GM12872 (cell line): ENCODE results near the gene CSRP1.

Source experiments
- CTCF ChIP-seq: IDR thresholded peaks from 3 replicates; pipeline ENCODE4 v1.5.1; 2011; ENCODE audit warnings: low read depth, mild to moderate bottlenecking, low read length, moderate library complexity; ENCODE audit not compliant: insufficient read depth

The CSRP1 gene

DNA sequence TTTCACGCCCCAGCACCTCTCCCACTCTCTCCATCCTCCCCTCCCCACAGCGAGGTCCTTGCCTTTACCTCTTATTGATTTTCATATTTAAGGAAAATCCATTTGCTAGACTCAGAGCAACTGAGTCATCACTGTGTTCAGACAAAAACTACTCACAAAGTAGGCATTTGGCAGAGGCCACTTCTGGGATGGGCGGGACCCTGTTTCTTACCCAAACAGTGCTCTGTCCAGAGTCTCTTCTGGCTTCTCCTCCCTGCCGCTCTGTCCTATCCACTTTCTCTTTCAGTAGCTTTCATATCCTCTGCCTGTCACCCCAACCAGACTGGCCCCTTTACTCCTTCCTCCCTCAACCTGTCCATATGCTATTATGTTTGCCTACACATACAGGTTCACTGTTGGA lies 29.6 kb upstream of the CSRP1 start:
- no peak for TF ChIP-seq CTCF

DNA sequence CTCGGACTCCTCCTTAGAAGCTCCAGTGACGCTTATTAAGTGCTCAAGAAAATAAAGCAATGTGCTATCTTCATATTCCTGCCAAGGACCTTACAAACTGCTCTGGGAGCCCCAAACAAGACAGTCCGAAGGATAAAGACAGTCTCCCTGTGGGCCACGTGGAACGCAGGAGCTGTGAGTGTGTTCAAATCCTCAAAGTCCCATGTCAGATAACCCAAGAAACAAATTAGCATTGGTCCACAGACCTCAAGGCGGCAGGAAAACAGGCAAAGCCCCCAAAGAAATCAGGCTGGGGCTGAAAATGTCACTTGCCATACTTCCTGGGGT lies 29.0 kb upstream of the CSRP1 start:
- TF ChIP-seq CTCF: no peak

DNA sequence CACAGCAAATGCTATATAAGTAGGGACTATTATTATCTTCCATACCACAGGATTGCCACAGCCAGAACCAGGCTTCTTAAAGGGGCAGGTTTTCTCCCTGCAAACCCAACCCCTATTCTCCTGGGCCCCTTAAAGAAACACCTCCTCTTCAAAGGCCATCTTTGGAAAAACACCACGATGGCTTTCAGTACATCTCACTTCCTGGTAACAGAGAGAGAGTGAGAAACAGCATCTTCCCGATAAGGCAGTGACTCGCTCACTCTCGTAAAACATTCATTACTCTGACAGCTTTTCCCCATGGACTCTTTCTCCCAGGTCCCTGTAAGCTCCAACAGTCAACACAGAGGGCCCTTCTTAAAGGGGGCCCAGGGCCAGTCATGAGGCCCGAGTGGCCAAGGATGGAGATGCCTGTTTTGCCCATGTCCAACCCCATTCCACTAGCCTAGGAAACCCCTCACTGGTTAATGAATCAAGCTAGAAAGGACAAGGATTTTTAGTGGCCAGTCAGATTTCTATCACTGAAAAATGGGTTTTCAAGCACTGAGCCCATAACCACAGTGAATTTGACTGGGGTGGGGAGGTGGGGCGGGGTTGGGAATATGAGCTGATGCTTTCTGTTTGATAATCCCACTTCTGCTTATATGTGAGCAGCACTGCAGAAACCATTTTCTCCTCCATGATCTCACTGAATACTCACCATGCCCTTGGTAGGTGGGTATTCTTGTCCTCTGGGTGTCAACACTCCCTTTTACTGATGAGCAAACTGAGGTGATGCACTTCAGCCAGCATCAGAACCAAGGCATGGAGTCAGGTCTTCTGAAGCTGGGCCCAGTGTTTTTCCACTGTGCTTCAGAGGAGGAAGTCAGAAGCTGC lies 28.4 kb upstream of the CSRP1 start:
- no peak for TF ChIP-seq CTCF

DNA sequence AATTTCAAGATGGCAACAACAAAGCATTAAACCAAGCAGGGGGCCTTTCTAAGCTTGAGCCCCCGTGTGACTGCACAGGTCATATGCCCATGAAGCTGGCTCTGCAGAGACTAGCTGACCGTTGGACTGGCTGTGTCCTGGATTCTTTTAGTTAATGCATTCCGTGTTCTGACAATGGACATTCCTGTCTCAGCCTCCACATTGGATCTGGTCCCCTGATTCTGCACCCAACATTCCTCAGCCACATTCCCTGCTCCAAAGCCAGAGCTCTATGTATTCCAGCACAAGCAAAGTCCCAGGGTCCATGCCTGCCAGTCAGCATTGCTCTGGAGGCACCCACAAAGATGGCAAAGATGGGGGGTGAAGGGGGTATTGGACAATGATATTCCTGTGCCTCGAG lies 26.9 kb upstream of the CSRP1 start:
- TF ChIP-seq CTCF: no peak

- TF ChIP-seq CTCF: no peak
These were observed 24.9 kb upstream of the CSRP1 start for GRCh38 chr1:201531551-201532425.

DNA sequence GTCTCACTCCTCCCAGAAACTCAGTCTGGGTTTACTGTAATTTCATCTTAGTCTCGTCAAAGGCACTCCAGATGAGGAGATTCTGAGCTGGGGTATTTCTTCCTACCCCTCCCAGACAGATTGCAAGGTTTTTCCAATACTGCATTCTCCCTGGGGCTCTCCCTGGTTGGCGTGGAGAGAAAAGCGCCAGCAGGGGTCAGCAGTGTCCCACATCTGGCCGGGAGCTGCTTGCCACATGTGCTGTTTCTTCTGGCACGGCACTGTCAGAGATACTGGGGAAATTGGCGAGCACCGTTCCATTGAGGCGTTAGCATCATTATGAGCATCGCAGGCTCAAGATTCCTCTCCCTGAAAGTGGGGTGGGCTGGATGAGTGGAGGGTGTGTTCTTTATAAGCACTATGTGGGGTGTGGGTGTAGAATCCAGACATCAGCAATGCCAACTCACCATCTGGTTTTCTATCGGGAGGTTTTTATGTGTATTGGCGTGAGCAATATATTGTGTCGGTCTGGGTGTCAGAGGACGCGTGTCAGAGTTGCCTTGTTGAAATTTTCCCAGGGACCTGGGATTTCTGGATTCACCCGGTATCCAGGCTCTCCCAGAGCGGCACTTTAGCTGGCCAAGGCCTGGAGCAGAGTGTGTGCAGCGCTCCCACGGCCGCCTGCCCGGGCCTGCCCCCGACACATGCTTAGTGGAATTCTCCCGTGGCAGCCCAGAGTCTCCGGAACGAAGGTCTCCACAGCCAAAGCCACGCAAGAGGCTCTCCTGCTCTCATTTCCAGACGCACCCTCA lies 24.0 kb upstream of the CSRP1 start:
- TF ChIP-seq CTCF: peak; percentile 78

DNA sequence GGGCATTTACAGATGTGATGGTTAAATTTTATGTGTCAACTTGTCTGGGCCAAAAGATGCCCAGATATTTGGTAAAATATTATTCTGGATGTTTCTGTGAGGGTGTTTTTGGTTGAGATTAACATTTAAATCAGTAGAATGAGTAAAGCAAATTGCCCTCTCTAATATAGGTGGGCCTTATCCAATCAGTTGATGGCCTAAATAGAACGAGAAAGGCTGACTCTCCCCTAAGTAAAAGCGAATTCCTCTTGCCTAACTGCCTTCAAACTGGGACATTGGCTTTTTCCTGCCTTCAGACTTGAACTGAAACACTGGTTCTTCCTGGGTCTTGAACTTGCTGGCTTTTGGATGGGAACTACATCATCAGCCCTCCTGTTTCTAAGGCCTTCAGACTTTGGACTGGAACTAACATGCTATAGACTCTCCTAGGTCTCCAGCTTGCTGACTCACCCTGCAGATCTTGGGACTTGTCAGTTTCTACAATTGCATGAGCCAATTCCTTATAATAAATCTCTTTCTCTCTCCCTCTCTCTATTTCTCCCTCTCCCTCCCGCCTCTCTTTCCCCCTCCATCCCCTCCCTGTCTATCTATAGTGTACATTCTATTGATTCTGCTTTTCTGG lies 21.8 kb upstream of the CSRP1 start:
- TF ChIP-seq CTCF: no peak
